Ascending aorta (tissue), 2 donors: Measurements from ENCODE around the gene TMEM132C. TPM values are rescaled to one million over a fixed set of nuclear protein-coding genes. Genes with fewer than 3 reads are reported as not detected.

Experiments used
- DNase-seq, 2 donors: peaks; one replicate each; pipeline ENCODE4 v3.0.0-alpha.2; 2019; ENCODE audit warnings: low spot score in 2 of 2
- H3K27ac ChIP-seq, 2 donors: fragments of 200-600 bp; sonication (generic); one replicate each; pipeline ENCODE4 v1.5.1; 2016 to 2017; ENCODE audit warnings: mild to moderate bottlenecking in 1 of 2
- H3K27me3 ChIP-seq: fragments of 200-600 bp; sonication (generic); one replicate; pipeline ENCODE4 v1.5.1; 2017
- H3K36me3 ChIP-seq, 2 donors: fragments of 200-600 bp; sonication (generic); one replicate each; pipeline ENCODE4 v1.5.1; 2016
- H3K4me1 ChIP-seq, 2 donors: fragments of 200-600 bp; sonication (generic); one replicate each; pipeline ENCODE4 v1.5.1; 2016 to 2017; ENCODE audit warnings: mild to moderate bottlenecking in 1 of 2
- H3K4me3 ChIP-seq, 2 donors: fragments of 200-600 bp; sonication (generic); one replicate each; pipeline ENCODE4 v1.5.1; 2016 to 2017; ENCODE audit warnings: mild to moderate bottlenecking in 1 of 2
- H3K9me3 ChIP-seq, 2 donors: fragments of 200-600 bp; sonication (generic); one replicate each; pipeline ENCODE4 v1.5.1; 2016
- intact Hi-C: fragments of 100-400 bp; cut with DNase I; formaldehyde crosslinking; loops from one replicate; pipeline ENCODE4 v1.15.1; 2023
- total RNA-seq: library from RNA; depleted of rRNA; stranded (reverse); fragments of >200 nt; gene quantifications from one replicate; pipeline ENCODE4 v1.1.0, GENCODE V29; 2016
- TF ChIP-seq, protein P1 (sequence below), 3 experiments: fragments of 200-600 bp in 2 of 3; fragments of 450-650 bp in 1 of 3; sonication (generic) in 2 of 3; IDR thresholded peaks; one replicate each; pipeline ENCODE4 v1.5.1; 2016 to 2019; ENCODE audit warnings: antibody characterized with exemption in 3 of 3, mild to moderate bottlenecking in 1 of 3, moderate library complexity in 1 of 3

The TMEM132C gene
- total RNA-seq, 1 donor from 2014 or later: 0.96 TPM

DNA sequence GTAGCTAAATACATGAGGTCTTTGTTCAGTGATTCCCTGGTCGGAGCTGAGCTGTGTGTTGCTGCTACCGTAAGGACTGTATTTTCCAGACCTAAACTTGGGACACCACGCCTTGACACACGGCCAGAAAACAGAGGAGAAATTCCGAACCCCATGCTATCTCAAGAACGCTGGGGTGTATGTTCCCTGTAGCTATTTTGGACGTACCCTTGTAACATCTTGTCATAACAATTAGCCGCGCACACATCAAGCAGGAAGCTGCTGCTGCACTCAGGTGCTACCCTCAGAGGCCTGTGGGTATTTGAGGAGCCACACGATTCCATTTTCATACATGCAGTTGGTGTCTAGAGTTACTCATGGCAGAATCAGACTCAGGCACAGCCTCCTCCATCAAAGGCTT lies 255.0 kb downstream of the TMEM132C start:
- Histone ChIP-seq H3K4me3 (no peak overlapping the region), H3K27ac (no peak overlapping the region), H3K4me1 (no peaks in the 10 kb centered on the region), H3K9me3 (no peaks in the 10 kb centered on the region), H3K27me3 (no peaks in the 10 kb centered on the region), H3K36me3 (no peaks in the 10 kb centered on the region)
- TF ChIP-seq, protein P1, sequence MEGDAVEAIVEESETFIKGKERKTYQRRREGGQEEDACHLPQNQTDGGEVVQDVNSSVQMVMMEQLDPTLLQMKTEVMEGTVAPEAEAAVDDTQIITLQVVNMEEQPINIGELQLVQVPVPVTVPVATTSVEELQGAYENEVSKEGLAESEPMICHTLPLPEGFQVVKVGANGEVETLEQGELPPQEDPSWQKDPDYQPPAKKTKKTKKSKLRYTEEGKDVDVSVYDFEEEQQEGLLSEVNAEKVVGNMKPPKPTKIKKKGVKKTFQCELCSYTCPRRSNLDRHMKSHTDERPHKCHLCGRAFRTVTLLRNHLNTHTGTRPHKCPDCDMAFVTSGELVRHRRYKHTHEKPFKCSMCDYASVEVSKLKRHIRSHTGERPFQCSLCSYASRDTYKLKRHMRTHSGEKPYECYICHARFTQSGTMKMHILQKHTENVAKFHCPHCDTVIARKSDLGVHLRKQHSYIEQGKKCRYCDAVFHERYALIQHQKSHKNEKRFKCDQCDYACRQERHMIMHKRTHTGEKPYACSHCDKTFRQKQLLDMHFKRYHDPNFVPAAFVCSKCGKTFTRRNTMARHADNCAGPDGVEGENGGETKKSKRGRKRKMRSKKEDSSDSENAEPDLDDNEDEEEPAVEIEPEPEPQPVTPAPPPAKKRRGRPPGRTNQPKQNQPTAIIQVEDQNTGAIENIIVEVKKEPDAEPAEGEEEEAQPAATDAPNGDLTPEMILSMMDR (IDR thresholded peaks at IDR 0.05): no peak
- intact Hi-C loops: no loop called here
- DNase-seq: no peak

DNA sequence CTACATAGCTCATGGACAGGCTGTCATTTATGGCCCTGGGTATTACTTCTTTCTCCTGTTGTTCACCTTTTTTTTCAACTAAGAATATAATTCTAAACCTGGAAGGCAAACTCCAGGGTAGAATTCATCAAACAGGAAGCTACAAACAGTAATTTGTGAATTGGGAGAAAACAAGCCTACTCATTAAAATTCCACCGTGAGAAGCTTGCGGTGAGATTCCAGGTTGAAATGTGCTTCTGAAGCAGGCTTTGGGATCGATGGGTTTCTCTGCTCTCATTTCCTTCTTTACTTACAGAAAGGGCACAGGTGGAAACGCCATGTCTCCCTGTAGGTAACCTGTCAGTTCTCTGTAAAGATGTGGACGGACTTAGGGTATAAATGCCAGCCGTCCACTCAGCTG lies 257.5 kb downstream of the TMEM132C start:
- intact Hi-C loops: no loop called here
- no peaks in the 10 kb centered on the region for H3K36me3 ChIP-seq
- TF ChIP-seq, protein P1 (IDR thresholded peaks at IDR 0.05): no peak
- no peaks in the 10 kb centered on the region for H3K4me1 ChIP-seq
- no peaks in the 10 kb centered on the region for H3K9me3 ChIP-seq
- no peak overlapping the region for H3K27ac ChIP-seq
- H3K27me3 ChIP-seq: no peaks in the 10 kb centered on the region
- no peak overlapping the region for H3K4me3 ChIP-seq
- no peak for DNase-seq

DNA sequence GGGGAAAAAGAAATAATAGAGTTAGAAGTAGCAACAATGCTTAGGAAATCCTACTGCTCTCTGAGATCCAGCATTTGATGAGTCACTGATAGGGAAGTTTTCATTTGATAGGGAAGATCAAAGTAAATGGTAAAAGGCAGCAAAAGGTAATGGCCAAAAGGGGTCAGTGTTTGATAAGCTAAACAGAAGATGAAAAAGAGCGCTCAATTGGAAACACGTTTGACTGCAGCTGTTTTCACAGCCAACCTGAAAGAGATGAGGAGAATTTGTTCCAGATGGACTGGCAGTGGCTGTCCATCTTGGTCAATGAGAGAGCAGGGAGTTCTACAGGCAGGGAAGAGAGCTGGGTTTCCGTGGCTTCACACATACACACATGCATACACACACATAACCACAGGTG lies 264.2 kb downstream of the TMEM132C start:
- no peak for DNase-seq
- no peaks in the 10 kb centered on the region for H3K27me3 ChIP-seq
- H3K9me3 ChIP-seq: no peaks in the 10 kb centered on the region
- H3K4me3 ChIP-seq: no peak overlapping the region
- intact Hi-C loops: no loop called here
- no peaks in the 10 kb centered on the region for H3K36me3 ChIP-seq
- TF ChIP-seq, protein P1 (IDR thresholded peaks at IDR 0.05): no peak
- no peak overlapping the region for H3K27ac ChIP-seq
- H3K4me1 ChIP-seq: no peaks in the 10 kb centered on the region

DNA sequence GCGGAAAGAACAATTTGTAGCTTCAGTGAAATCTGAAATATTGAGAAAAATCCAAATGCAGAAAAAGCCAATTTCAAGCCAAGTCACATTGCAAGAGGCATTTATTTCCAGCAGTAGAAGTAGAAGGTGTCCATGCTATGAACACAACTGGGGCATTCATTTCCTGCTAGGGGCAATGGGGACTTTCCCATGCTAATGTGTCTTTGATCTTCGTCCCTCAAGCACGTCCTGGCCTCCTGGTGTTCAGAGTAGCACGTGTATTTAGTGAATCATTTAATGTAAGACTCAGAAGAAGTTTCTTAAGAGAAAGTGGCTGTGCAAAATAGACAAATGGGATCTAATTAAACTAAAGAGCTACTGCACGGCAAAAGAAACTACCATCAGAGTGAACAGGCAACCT lies 267.9 kb downstream of the TMEM132C start:
- Histone ChIP-seq H3K36me3 (no peaks in the 10 kb centered on the region), H3K4me1 (no peaks in the 10 kb centered on the region), H3K27ac (no peak overlapping the region), H3K9me3 (no peaks in the 10 kb centered on the region), H3K27me3 (no peaks in the 10 kb centered on the region), H3K4me3 (no peak overlapping the region)
- intact Hi-C loops: no loop called here
- TF ChIP-seq, protein P1 (IDR thresholded peaks at IDR 0.05): no peak
- DNase-seq: no peak

DNA sequence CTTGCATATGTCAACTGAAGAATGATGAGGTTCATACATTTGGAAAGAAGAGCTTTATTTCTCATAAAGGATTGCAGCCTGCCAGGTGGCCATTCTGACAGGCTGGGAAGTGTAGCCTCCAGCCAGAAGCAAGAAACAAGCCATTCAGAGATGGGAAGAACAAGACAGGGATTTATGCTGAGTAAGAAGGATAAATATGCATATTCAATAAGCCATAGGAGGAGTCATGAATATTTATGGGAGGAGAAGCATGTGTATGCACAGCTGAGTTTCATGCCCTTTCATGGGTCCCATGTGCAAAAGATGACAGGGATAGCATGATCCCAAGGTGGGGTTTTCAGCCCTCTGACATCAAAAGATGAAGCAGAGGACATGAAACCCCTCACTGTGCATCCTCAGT lies 269.8 kb downstream of the TMEM132C start:
- intact Hi-C loops: no loop called here
- Histone ChIP-seq H3K9me3 (no peaks in the 10 kb centered on the region), H3K4me1 (no peaks in the 10 kb centered on the region), H3K36me3 (no peaks in the 10 kb centered on the region), H3K27me3 (no peaks in the 10 kb centered on the region), H3K4me3 (no peak overlapping the region), H3K27ac (no peak overlapping the region)
- no peak for DNase-seq
- TF ChIP-seq, protein P1 (IDR thresholded peaks at IDR 0.05): no peak

DNA sequence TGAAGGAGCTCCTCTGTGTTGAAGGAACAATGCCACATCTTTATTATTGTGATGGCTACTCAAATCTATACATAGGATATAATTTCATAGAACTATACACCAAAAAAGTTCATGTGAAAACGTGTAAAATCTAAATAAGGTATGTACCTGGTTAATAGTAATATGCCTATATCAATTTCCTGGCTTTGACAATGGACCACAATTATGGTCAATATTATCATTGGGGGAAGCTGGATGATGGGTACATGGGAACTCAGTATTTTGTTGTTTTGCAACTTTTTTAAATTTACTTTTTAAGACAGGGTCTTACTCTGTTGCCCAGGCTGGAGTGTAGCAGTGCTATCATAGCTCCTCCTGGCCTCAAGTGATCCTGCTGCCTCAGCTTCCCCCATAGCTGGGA lies 270.7 kb downstream of the TMEM132C start:
- Histone ChIP-seq H3K27me3 (no peaks in the 10 kb centered on the region), H3K9me3 (no peaks in the 10 kb centered on the region), H3K36me3 (no peaks in the 10 kb centered on the region), H3K4me3 (no peak overlapping the region), H3K27ac (no peak overlapping the region), H3K4me1 (no peaks in the 10 kb centered on the region)
- DNase-seq: no peak
- intact Hi-C loops: no loop called here
- TF ChIP-seq, protein P1 (IDR thresholded peaks at IDR 0.05): no peak
